D721Med (cell line): ENCODE data around the gene PLIN5.

Source experiments
- DNase-seq: peaks from one replicate; pipeline ENCODE4 v3.0.0; 2011; ENCODE audit warnings: low spot score; ENCODE audit not compliant: insufficient read length
- FAIRE-seq: peaks from 2 replicates; lab custom pipeline; 2011; peaks lifted over from hg19 to GRCh38; lab: Jason Lieb, UNC
- TF ChIP-seq, protein P1 (sequence below): IDR thresholded peaks from 2 replicates; pipeline ENCODE4 v1.5.1; 2012; ENCODE audit warnings: mild to moderate bottlenecking, control low read depth; ENCODE audit not compliant: insufficient read depth; ENCODE audit errors: missing control alignments

Gene PLIN5

DNA sequence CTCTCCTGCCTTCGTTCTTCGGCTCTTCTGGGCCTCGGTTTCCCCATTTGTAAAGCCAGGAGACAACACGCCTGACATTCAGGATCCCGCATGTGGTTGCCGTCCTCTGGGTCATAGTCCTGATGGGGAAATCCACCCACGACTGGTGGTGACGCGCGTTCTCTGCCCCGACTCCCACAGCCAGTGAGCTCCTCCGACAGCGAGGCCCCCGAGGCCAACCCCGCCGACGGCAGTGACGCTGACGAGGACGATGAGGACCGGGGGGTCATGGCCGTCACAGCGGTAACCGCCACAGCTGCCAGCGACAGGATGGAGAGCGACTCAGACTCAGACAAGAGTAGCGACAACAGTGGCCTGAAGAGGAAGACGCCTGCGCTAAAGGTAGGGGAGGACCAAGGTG, 46.5 kb downstream of the PLIN5 start:
- no peak for FAIRE-seq
- DNase-seq = no peak
- TF ChIP-seq, protein P1, sequence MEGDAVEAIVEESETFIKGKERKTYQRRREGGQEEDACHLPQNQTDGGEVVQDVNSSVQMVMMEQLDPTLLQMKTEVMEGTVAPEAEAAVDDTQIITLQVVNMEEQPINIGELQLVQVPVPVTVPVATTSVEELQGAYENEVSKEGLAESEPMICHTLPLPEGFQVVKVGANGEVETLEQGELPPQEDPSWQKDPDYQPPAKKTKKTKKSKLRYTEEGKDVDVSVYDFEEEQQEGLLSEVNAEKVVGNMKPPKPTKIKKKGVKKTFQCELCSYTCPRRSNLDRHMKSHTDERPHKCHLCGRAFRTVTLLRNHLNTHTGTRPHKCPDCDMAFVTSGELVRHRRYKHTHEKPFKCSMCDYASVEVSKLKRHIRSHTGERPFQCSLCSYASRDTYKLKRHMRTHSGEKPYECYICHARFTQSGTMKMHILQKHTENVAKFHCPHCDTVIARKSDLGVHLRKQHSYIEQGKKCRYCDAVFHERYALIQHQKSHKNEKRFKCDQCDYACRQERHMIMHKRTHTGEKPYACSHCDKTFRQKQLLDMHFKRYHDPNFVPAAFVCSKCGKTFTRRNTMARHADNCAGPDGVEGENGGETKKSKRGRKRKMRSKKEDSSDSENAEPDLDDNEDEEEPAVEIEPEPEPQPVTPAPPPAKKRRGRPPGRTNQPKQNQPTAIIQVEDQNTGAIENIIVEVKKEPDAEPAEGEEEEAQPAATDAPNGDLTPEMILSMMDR = no peak

DNA sequence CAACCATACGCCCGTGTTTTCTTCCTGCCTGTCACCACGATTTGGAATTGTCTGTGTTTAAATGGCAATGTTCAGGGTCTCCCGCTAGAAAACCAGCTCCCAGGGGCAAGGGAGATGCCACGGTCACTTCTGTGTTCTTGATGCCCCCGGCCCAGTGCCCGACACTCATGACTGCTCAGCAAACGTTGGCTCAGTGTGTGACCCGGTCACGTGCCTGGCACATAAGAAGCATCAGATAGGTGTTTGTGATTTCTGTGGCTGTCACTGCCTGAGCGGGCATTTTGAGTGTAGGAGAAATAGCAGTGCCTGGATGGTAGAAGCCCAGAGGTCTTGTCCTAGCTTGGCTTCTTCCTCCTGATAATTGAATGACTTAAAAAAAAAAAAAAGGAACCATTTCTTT, 47.5 kb downstream of the PLIN5 start:
- TF ChIP-seq, protein P1 = no peak
- FAIRE-seq = no peak
- no peak for DNase-seq

DNA sequence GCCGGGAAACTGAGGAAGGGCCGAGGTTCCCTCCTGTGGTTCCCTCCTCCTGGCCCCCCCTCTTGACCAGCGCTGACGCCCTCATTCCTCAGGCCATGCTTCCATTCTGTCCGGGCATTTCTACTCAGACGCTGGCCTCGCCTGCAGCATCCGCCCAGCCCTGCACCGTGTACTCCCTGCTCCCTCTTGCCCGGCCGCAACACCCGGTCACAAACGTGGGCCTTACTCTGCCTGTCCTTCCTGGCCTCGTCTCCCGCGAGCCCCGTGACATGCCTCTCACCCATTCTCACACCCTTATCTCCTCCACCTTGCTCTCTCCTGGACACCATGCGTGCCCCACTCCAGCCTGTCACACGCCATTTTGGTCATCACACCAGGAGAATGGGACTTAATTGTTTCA, 51.6 kb downstream of the PLIN5 start:
- DNase-seq (no peak), FAIRE-seq (no peak)
- TF ChIP-seq, protein P1 = no peak

DNA sequence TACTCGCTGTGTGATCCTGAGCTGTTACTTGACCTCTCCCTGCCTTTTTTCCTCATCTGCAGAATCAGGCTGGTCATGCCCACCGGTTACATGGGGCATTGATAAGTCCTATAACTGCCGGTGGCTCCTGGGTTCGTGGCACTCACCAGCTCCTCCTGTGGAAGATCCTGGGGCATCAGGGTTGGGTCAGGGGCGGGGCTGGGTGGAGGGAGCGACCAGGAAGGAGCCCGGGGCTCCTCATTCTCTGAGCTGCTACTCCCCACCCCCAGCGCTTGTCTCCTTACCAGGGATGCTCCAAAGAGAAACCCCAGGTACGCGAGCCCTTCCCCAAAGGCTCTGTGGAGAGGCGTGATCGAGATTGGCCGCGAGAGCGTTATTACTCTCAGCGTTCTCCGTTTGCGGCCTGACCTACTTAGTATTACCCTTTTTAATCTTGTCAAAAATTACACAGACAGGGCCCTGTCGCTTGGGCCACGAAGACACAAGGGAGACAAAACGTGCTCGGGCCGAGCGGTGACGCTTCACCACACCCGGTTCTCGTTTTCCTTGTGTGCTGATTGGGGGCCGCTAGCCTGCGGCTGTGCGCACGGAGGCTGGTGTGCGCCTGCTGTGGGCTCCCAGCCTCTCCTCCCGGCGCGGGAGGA, 52.2 kb downstream of the PLIN5 start:
- FAIRE-seq (no peak), DNase-seq (no peak)
- TF ChIP-seq, protein P1 = no peak

DNA sequence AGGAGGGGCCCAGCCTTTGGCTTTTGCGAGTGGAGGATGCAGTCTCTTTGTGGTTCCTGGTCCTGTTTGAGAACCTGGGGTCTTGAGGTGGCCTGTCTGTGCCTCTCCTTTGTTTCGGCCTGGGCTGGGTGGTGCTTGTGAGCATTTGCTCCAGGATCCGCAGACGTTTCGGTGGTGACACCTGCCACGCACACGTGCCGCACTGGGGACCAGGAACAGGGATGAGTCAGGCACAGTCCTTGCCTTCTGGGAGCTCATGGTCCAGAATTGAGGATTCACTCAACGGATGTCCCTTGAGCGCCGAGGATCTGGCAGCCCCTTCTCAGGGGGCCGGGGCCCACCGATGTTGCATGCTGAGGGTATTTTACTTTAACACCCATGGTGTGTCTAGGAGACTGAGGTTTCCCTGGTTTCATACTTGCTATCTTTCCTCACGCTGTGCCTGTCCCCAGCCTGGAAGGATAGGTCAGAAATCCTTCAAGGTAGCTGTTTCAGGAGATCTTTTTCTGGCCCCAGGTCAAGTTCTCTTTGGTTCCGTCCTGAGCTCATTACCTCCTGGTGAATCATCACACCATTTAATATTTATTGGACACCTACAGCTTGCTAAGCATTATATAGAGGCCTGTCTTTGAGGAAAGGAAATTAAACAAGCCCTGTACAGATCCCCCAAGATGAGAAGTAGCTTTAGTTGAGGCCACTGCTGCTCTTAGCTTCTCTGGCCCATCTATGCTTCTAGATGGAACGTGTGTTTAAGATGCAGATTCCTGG, 57.8 kb downstream of the PLIN5 start:
- DNase-seq = no peak
- no peak for FAIRE-seq
- TF ChIP-seq, protein P1 = no peak

DNA sequence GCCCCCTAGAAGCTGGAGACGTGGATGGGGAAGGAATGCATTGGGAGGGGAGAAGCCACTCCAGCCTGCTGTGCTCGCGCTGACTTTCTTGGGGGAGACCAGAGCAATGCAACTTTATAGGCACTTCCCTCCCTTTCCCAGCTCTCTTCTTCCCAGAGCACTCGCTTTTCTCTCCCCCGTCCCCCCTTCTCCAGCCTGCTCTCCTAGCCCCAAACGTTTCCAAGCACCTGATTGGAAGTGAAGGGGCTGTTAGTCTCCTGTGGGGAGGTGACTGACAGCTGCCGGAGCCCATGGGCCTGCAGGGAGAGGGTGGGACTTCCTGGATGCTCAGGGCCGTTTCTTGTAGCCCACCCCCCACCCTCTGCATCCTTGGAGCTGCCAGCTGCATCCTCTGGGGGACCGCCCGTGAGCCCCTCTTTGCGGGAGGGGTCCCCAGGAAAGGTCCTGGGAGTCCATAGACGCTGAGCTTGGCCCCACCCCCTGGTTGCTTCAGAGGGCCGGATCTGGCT, 60.5 kb downstream of the PLIN5 start:
- TF ChIP-seq, protein P1 = no peak
- no peak for FAIRE-seq
- peak; percentile 98 for DNase-seq
